GM12801 (cell line): ENCODE measurements around the gene PDE11A.

Experiments
- TF ChIP-seq, protein P1 (sequence below): IDR thresholded peaks from one replicate; pipeline ENCODE4 v1.5.1; 2011; ENCODE audit warnings: control low read depth; ENCODE audit not compliant: insufficient read length; ENCODE audit errors: extremely low read depth

The PDE11A gene

GRCh38 chr2:177972782-177973181 lies 99.8 kb downstream of the PDE11A start:
- TF ChIP-seq, protein P1, sequence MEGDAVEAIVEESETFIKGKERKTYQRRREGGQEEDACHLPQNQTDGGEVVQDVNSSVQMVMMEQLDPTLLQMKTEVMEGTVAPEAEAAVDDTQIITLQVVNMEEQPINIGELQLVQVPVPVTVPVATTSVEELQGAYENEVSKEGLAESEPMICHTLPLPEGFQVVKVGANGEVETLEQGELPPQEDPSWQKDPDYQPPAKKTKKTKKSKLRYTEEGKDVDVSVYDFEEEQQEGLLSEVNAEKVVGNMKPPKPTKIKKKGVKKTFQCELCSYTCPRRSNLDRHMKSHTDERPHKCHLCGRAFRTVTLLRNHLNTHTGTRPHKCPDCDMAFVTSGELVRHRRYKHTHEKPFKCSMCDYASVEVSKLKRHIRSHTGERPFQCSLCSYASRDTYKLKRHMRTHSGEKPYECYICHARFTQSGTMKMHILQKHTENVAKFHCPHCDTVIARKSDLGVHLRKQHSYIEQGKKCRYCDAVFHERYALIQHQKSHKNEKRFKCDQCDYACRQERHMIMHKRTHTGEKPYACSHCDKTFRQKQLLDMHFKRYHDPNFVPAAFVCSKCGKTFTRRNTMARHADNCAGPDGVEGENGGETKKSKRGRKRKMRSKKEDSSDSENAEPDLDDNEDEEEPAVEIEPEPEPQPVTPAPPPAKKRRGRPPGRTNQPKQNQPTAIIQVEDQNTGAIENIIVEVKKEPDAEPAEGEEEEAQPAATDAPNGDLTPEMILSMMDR = no peak

DNA sequence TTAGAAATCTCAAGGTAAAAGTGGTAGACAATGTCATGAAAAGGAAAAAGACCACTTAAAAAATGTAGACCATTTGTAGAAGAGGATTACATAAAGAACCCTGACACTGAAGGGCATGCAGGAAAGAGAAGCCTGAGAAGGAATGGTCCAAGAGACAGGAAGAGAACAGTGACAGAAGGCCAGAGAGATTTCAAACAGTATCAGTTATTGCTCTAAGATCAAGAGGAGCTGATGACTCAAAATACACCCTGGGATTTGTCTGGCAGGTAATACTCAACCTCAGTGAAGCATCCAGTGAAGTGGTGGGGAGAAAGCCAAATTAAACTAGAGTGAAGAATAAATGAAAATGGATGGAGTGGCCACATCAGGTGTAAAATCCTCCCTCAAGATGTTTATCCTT lies 100.5 kb downstream of the PDE11A start:
- TF ChIP-seq, protein P1 = no peak

DNA sequence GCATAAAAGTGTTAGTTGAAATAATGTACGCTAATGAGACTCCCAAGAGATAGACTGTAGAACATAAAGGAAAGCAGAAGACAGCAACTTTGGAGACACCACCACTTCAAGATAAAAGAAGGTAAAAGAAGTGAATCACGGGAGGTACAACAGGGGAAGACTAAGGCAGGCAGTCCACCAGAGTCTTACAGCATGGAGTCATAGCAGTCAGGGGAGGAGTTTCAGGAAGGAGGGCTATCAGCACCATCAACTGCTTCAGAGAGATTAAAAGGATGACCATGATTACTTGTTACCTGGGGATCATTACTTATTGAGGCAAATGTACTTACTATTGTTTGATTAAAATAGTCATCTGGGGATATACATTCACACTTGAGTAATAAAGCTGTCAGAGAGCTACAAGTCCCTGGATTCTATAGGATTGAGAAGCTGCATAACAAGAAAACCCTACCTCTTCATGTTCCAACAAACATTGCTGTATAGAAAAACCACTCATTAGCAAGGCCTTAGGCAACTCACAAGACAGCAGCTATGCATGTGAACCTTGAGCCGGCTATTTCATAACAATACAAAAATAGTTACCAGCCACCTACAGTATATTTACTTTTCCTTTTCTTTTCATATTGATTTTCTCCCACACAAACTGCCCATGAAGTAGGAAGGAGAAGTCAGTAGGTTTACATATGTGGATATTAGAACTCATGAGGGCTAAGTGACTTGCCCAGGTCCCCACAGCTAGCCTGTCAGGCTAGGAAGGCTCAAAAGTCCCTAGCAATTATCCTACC lies 101.7 kb downstream of the PDE11A start:
- TF ChIP-seq, protein P1 = no peak

GRCh38 chr2:177964892-177965291 lies 107.7 kb downstream of the PDE11A start:
- TF ChIP-seq, protein P1 = no peak

DNA sequence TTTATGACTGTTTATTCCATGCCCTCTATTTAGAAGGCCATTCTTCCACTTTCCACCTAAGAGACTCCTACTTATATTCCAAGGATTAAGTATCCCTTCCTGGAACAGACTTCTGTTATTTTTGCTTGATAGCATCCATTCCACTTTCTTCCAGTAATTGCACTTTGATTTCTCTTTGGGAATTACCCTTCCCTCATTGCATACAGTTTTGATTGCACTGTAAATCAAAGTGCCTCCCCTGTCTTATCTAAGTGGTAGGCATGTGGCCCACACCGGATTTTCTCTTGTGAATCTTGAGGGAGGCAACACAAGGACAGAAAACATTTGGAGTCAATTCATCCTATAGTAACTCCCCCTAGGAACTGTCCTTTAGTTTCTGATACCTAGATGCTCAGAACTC lies 120.4 kb downstream of the PDE11A start:
- TF ChIP-seq, protein P1 = no peak

DNA sequence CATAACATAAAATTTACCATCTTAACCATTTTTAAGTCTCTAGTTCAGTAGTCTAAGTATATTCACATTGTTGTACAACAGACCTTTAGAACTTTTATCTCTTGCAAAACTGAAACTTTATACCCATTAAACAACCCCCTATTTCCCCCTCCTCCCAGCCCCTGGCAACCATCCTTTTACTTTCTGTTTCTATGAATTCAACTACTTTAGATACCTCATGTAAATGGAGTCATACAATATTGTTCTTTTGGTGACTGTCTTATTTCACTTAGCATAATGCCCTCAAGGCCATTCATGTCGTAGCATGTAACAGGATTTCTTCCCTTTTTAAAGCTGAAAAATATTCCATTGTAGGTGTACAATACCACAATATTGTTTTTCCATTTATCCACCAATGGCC lies 129.8 kb downstream of the PDE11A start:
- TF ChIP-seq, protein P1 = no peak

GRCh38 chr2:177939211-177939610 lies 133.4 kb downstream of the PDE11A start:
- TF ChIP-seq, protein P1 = no peak
